Activated naive CD4-positive, alpha-beta T cell treated with anti-CD3 and anti-CD28 coated beads, Interleukin-2, amount 50 U/mL, for 24 hours (primary cell): ENCODE measurements around the gene PDSS2.
"Not testable (repeated sequence)": the region's sequence is repeated elsewhere in the genome, so short reads cannot be mapped to it uniquely, and the experiment has no call there.

Experiments used
- H3K27ac Mint-ChIP-seq: one replicate; pipeline ENCODE4 v1.8.0; 2021; ENCODE audit warnings: mild to moderate bottlenecking, mixed read lengths
- H3K27me3 Mint-ChIP-seq: one replicate; pipeline ENCODE4 v1.8.0; 2021; ENCODE audit warnings: mixed read lengths
- H3K36me3 Mint-ChIP-seq: one replicate; pipeline ENCODE4 v1.8.0; 2021; ENCODE audit warnings: mixed read lengths
- H3K4me1 Mint-ChIP-seq: one replicate; pipeline ENCODE4 v1.8.0; 2021; ENCODE audit warnings: mixed read lengths
- H3K4me3 Mint-ChIP-seq: one replicate; pipeline ENCODE4 v1.8.0; 2021; ENCODE audit warnings: mild to moderate bottlenecking, mixed read lengths
- H3K9me3 Mint-ChIP-seq: one replicate; pipeline ENCODE4 v1.8.0; 2021; ENCODE audit warnings: mixed read lengths

PDSS2 gene

DNA sequence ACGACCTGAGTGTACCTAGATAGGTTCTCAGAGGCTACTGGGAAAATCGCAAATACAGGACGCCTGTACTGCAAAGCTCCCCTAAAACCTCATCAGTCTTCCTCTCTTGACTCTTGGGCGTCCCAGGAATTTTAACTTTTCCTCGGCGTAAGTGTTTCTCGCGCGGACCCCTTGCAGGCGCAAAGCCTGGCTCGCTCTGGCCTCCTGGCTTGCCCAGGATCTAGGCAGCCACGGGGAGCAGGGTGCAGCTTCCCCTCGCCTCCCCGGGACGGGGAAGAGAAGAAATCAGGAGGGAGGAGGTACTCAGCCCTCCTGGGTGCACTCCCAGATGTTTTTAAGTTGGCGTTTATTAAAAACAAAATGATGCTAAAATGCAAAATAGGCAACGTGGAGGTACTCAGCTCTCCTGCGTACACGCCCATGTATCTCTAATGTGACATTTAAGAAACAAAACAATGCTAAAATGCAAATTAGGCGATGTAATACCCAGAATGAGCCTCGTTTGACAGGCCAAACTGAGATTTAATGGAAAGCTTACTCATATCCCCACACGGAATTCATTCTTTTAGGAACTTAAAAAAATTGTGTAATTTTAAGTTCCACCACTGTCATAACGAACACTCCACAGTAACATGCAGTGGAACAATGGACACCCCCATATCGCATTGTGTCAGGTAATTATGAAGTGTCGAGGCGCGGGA is 29.0 kb upstream of the PDSS2 start:
- H3K27ac Mint-ChIP-seq, result no peak overlapping the region
- peaks cover 47% of the 10 kb centered on the region for H3K27me3 Mint-ChIP-seq
- H3K9me3 Mint-ChIP-seq, result no peaks in the 10 kb centered on the region
- H3K4me3 Mint-ChIP-seq, result peak overlapping the region; percentile 92
- H3K36me3 Mint-ChIP-seq, result no peaks in the 10 kb centered on the region
- H3K4me1 Mint-ChIP-seq, result peaks cover 20% of the 10 kb centered on the region

DNA sequence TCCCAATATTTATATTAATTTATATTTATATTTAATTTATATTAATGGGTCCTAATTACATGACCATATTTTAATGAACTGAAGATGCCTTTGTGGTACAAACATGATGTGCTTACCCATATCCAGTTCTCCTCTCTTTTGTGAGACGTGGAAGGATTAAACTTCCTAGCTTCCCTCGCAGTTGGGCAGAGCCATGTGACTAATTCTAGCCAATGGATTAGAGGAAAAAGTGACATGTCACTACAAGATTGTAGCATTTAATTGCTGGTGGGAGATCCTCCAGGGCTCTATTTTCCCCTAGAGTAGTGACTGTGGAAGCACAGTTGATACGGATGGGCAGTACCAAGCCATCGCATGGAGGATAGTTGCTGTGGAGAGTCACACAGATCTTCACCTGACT is 25.8 kb upstream of the PDSS2 start:
- H3K36me3 Mint-ChIP-seq, result no peaks in the 10 kb centered on the region
- H3K27me3 Mint-ChIP-seq, result peaks cover 45% of the 10 kb centered on the region
- H3K4me3 Mint-ChIP-seq, result no peak overlapping the region
- no peaks in the 10 kb centered on the region for H3K9me3 Mint-ChIP-seq
- H3K4me1 Mint-ChIP-seq, result peaks cover 12% of the 10 kb centered on the region
- H3K27ac Mint-ChIP-seq, result no peak overlapping the region

DNA sequence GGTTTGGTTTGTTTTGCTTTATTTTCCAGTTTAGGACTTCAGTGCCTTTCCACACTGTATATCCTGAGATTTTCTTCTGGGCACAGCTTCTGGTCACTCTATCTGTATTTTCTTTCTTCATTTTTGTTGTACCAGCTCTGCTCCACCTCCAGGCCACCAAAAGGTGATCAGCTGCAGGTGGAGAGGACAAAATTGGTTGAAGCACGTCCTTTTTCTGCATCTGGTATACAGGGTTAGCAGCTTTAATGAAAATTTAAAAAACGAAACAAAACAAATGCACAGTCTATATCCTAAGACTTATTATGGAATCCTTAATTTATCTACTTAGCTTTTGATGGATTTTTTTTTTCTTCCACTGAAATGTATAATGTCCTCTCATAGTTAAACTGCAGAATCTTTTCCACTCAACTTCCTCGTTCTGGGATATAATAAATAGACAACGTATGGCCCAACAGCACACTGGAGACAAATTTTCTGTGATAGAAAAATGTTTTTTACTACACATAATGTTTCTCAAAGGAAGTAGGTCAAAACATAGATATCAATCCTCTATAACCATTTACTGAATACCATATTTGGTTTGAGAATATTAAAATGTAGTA is 19.8 kb upstream of the PDSS2 start:
- H3K27ac Mint-ChIP-seq, result no peak overlapping the region
- H3K9me3 Mint-ChIP-seq, result no peaks in the 10 kb centered on the region
- H3K27me3 Mint-ChIP-seq, result peaks cover 13% of the 10 kb centered on the region
- H3K4me3 Mint-ChIP-seq, result no peak overlapping the region
- no peaks in the 10 kb centered on the region for H3K4me1 Mint-ChIP-seq
- H3K36me3 Mint-ChIP-seq, result no peaks in the 10 kb centered on the region

DNA sequence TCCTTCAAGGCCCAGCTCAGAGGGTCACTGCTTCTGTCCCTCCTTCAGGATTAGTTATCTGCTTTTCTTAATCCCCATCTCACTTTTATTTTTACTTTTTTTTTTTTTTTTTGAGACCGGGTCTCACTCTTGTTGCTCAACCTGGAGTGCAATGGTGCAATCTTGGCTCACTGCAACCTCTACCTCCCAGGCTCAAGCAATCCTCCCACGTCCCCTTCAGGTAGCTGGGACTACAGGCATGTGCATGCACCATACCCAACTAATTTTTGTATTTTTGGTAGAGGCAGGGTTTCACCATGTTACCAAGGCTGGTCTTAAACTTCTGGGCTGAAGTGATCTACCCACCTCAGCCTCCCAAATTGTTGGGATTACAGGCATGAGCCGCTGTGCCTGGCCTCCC is 16.5 kb upstream of the PDSS2 start:
- H3K4me3 Mint-ChIP-seq, H3K27ac Mint-ChIP-seq, H3K4me1 Mint-ChIP-seq, H3K27me3 Mint-ChIP-seq, H3K36me3 Mint-ChIP-seq, H3K9me3 Mint-ChIP-seq: not testable (repeated sequence)

DNA sequence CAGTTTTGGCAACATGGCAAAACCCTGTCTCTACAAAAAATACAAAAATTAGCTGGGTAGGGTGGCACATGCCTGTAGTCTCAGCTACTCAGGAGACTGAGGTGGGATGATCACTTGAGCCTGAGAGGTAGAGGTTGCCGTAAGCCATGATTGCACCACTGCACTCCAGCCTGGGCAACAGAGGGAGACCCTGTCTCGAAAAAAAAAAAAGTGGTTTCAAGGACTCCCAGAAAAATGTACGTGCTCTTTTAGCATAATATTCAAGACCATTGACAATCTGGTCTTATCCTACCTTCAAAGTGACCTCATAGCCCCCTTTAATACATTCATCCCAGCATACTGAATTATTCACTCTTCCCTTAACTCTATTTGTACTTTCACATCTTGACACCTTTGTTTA is 16.0 kb upstream of the PDSS2 start:
- not testable (repeated sequence) for H3K9me3 Mint-ChIP-seq, H3K27me3 Mint-ChIP-seq, H3K27ac Mint-ChIP-seq, H3K4me3 Mint-ChIP-seq, H3K36me3 Mint-ChIP-seq, H3K4me1 Mint-ChIP-seq

DNA sequence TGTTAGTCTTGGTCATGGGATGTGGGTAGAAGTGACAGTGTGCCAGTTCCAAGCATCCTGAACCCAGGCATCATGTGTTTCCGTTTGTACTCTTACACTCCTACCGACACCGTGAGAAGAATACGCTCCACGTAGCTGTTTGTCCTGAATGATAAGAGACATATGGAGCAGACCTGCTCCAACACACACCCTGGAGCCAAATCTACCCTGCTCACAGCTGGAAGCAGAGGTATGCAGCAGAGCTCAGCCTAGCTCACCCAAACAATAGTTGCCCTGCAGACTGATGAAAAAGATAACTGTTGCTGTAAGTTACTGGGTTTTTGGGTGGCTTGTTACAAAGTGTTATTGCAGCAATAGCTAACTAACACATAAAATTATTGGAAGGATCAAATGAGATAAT is 14.3 kb upstream of the PDSS2 start:
- H3K27me3 Mint-ChIP-seq, result peaks cover 8% of the 10 kb centered on the region
- H3K36me3 Mint-ChIP-seq, result no peaks in the 10 kb centered on the region
- H3K27ac Mint-ChIP-seq, result no peak overlapping the region
- no peaks in the 10 kb centered on the region for H3K4me1 Mint-ChIP-seq
- H3K4me3 Mint-ChIP-seq, result no peak overlapping the region
- no peaks in the 10 kb centered on the region for H3K9me3 Mint-ChIP-seq

DNA sequence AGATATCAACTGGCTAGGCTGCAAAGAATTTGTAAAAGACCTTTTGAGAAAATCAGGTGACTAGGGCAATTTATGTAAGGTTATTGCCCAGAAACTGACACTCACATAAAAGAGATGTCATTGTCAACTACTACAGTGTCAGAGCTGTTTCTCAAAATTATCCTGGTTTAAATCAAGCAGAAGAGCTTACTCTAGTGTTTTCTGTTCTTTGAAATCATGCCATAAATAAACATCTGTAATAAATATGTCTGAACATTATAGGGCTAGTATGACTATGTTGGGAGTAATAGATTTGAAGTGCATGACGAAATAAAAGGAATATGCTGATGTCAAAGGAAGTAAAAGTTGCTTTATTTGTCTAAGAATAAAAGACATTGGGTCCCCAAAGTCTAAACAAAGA is 11.0 kb upstream of the PDSS2 start:
- H3K4me1 Mint-ChIP-seq, result no peaks in the 10 kb centered on the region
- no peaks in the 10 kb centered on the region for H3K9me3 Mint-ChIP-seq
- H3K27me3 Mint-ChIP-seq, result peaks cover 8% of the 10 kb centered on the region
- no peak overlapping the region for H3K27ac Mint-ChIP-seq
- H3K36me3 Mint-ChIP-seq, result no peaks in the 10 kb centered on the region
- H3K4me3 Mint-ChIP-seq, result no peak overlapping the region

DNA sequence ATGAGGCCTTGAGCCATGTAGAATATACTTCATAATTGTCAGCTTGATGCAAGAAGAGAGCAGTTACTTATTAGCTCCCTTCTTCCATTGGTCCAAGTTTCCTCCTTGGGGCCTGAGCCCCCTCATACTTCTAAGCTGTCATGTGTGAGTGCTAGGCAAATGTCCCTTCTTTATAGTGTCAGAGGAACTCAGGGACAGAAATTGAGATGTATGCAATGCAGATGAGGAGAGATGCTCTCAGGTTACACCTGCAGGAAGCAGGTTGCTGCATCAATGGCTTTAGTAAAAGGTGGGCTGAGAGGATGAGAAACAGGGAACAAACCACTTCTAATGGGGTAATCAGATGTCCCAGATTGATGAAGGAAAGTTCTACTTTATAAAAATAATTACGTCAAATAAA is 6.7 kb upstream of the PDSS2 start:
- peaks cover 6% of the 10 kb centered on the region for H3K27me3 Mint-ChIP-seq
- no peak overlapping the region for H3K4me3 Mint-ChIP-seq
- H3K4me1 Mint-ChIP-seq, result no peaks in the 10 kb centered on the region
- no peaks in the 10 kb centered on the region for H3K36me3 Mint-ChIP-seq
- no peak overlapping the region for H3K27ac Mint-ChIP-seq
- no peaks in the 10 kb centered on the region for H3K9me3 Mint-ChIP-seq

DNA sequence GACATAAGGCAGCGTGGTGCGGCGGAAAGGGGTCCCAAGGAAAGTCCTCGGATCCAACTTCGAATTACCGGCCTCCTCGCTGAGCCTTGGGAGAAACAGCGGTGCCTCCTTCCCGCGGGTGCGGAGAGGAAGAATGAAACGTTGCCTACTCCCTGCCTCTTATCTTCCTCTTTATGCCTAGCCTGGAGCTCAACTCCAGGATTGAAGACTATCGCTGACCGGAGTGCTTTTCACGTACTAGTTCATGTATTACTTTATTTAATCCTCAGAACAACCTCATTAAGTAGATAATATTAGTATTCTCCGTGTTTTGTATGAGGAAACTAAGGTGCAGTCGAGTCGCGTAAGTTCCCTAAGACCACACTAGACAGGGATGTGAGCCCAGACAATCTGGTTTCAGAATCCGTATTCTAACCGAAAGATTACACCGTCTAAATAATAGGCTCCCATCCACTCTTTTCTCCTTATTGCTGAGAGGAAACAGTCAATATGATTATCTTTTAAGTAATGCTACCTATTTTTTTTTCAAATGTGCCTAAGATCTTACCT is 793 bp upstream of the PDSS2 start:
- Mint-ChIP-seq H3K4me1 (peaks cover 30% of the 10 kb centered on the region), H3K27ac (peak overlapping the region; percentile 92)

DNA sequence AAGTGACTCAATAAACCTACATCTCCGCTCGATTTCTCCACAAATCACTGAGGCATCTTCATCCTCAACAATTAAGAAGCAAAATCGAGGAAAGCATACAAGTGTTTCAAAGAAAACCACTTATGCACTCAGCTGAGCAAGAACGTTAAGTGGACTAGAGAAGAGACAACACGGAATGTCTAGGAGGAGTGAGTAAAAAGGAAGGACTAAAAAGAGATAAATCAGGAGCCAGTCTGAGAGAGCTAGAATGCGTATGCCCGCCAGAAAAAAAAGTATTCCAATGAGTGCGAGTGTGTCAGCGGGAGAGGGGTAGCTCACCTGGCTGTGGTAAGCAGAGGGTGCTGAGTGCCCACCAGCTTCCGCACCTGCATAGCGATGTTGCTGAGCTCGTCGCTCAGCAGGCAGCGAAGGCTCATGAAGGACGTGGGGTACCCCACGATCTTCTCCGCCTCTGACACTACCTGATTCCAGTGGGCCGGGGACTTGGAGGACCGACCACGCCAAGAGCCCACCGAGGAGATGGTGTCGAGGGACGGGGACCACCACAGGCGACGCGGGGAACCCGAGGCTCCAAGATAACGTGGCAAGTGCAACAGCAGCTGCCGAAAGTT is 587 bp downstream of the PDSS2 start:
- H3K9me3 Mint-ChIP-seq, result no peaks in the 10 kb centered on the region
- peaks cover 4% of the 10 kb centered on the region for H3K36me3 Mint-ChIP-seq
- no peaks in the 10 kb centered on the region for H3K27me3 Mint-ChIP-seq
- H3K4me3 Mint-ChIP-seq, result peak overlapping the region; percentile 94
- H3K4me1 Mint-ChIP-seq, result peaks cover 34% of the 10 kb centered on the region
- H3K27ac Mint-ChIP-seq, result peak overlapping the region; percentile 92

More for the DNA sequence above, 793 bp upstream of the PDSS2 start:
- peaks cover 4% of the 10 kb centered on the region for H3K36me3 Mint-ChIP-seq
- no peaks in the 10 kb centered on the region for H3K9me3 Mint-ChIP-seq
- no peaks in the 10 kb centered on the region for H3K27me3 Mint-ChIP-seq
- H3K4me3 Mint-ChIP-seq, result peak overlapping the region; percentile 94

DNA sequence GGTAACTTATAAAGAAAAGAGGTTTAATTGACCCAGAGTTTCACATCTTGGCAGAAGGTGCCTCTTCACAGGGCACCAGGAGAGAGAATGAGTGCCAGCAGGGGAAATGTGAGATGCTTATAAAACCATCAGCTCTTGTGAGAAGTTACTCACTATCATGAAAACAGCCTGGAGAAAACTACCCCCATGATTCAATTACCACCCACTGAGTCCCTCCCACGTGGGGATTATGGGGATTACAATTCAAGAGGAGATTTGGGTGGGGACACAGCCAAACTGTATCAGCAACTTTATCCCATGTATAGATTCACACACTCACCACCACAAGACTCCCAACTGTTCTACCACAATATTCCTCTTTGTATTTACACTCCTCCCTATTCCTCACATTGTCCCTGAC is 10.6 kb downstream of the PDSS2 start:
- peaks cover 15% of the 10 kb centered on the region for H3K9me3 Mint-ChIP-seq
- no peak overlapping the region for H3K4me3 Mint-ChIP-seq
- peaks cover 4% of the 10 kb centered on the region for H3K4me1 Mint-ChIP-seq
- H3K27ac Mint-ChIP-seq, result no peak overlapping the region
- H3K27me3 Mint-ChIP-seq, result no peaks in the 10 kb centered on the region
- H3K36me3 Mint-ChIP-seq, result peaks cover 38% of the 10 kb centered on the region

DNA sequence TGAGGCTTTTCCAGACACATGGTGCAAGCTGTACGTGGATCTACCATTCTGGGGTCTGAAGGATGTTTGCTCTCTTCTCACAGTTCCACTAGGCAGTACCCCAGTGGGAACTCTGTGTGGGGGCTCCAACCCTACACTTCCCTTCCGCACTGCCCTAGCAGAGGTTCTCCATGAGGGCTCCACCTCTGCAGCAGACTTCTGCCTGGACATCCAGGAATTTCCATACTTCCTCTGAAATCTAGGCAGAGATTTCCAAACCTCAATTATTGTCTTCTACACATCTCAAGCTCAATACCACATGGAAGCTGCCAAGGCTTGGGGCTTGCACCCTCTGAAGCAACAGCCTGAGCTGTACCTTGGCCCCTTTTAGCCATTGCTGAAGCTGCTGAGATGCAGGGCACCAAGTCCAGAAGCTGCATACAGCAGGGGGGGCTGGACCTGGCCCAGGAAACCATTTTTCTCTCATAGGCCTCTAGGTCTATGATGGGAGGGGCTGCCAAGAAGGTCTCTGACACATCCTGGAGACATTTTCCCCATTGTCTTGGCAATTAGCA is 11.6 kb downstream of the PDSS2 start:
- H3K27me3 Mint-ChIP-seq, result no peaks in the 10 kb centered on the region
- H3K9me3 Mint-ChIP-seq, result peaks cover 15% of the 10 kb centered on the region
- peaks cover 37% of the 10 kb centered on the region for H3K36me3 Mint-ChIP-seq
- no peak overlapping the region for H3K27ac Mint-ChIP-seq
- H3K4me3 Mint-ChIP-seq, result no peak overlapping the region
- H3K4me1 Mint-ChIP-seq, result peaks cover 13% of the 10 kb centered on the region

DNA sequence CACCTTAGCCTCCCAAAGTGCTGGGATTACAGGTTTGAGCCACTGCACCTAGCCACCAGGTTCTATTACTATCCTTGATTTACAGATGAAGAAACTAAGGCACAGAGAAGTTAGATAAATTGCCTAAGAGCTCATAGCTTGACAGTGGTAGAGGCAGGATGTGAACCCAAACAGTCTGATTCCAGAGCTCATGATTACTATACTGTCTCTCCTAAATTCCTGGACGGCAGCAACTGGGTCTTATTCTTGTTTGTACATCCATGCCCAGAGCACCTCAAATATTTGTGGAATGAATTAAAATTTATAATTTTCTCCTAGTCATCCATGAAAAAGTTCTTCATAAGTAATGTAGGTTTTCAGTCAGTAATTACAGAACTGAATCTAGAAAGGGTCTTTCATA is 15.1 kb downstream of the PDSS2 start:
- H3K36me3 Mint-ChIP-seq, result peaks cover 29% of the 10 kb centered on the region
- no peaks in the 10 kb centered on the region for H3K27me3 Mint-ChIP-seq
- peaks cover 27% of the 10 kb centered on the region for H3K4me1 Mint-ChIP-seq
- no peak overlapping the region for H3K27ac Mint-ChIP-seq
- H3K9me3 Mint-ChIP-seq, result peaks cover 12% of the 10 kb centered on the region
- no peak overlapping the region for H3K4me3 Mint-ChIP-seq

DNA sequence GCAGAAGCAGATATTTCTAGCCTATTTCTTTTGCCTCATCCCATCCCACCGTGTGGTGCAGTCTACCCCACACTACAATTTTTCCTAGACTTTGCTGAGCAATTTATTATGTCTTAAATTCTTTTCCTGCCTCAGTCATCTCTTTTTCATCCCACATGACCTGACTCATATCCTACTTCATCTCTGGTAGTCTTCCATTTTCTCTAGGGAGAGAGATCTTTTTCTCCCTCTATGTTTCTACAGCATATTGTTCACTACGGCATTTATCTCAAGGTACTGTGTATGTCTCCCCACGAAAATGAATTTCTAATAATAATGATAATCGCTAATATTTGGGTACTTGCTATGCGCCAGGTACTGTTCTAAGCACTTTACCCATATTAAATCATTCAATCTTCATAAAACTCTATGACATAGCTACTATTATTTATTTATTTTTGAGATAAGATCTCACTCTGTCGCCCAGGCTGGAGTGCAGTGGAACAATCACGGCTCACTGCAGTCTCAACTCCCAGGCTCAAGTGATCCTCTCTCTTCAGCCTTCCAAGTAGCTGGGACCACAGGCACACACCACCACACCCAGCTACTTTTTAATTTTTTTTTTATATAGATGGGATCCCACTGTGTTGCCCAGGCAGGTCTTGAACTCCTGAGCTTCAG is 15.6 kb downstream of the PDSS2 start:
- H3K27ac Mint-ChIP-seq, result no peak overlapping the region
- peaks cover 9% of the 10 kb centered on the region for H3K9me3 Mint-ChIP-seq
- H3K4me1 Mint-ChIP-seq, result peaks cover 31% of the 10 kb centered on the region
- H3K27me3 Mint-ChIP-seq, result no peaks in the 10 kb centered on the region
- no peak overlapping the region for H3K4me3 Mint-ChIP-seq
- peaks cover 30% of the 10 kb centered on the region for H3K36me3 Mint-ChIP-seq

DNA sequence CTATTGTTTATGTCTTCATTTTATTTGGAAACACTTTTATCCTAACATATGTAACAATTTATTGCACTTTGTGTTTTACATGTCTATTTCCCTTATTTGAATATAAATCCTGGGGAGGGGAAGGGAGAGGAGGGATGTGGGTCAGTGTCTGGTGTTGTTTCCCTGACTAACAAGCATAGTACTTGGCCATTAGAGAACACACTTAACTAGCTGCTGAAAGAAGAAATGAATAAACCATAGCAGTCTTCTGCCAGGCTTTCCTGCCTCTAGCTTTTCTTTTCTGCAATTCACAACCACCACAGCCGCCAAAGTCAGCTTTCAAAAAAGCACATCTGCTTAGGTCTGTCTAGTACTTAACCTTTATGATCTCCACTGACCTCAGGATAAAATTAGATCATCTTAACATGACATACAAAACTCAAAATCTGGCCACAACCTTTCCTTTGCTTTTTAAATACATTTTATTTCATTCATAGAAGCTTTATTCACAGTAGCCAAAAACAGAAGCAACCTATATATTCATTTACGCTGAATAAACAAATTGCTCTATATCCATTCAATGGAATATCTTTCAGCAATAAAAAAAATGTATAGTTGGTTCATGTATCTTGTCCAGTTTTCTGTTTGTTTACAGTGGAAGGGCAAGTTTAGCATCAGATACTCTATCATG is 16.3 kb downstream of the PDSS2 start:
- no peak overlapping the region for H3K27ac Mint-ChIP-seq
- peaks cover 4% of the 10 kb centered on the region for H3K9me3 Mint-ChIP-seq
- no peaks in the 10 kb centered on the region for H3K27me3 Mint-ChIP-seq
- H3K4me1 Mint-ChIP-seq, result peaks cover 34% of the 10 kb centered on the region
- no peak overlapping the region for H3K4me3 Mint-ChIP-seq
- H3K36me3 Mint-ChIP-seq, result peaks cover 24% of the 10 kb centered on the region
